HG03045 (cell line): ENCODE measurements around the gene KRTAP13-1.

Source experiments
- ATAC-seq: cut with Tn5 transposase; IDR thresholded peaks from one replicate; pipeline ENCODE4 v1.9.1; 2021; ENCODE audit warnings: mild to moderate bottlenecking, moderate library complexity; ENCODE audit not compliant: unreplicated experiment

The KRTAP13-1 gene, protein sequence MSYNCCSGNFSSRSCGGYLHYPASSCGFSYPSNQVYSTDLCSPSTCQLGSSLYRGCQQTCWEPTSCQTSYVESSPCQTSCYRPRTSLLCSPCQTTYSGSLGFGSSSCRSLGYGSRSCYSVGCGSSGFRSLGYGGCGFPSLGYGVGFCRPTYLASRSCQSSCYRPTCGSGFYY

DNA sequence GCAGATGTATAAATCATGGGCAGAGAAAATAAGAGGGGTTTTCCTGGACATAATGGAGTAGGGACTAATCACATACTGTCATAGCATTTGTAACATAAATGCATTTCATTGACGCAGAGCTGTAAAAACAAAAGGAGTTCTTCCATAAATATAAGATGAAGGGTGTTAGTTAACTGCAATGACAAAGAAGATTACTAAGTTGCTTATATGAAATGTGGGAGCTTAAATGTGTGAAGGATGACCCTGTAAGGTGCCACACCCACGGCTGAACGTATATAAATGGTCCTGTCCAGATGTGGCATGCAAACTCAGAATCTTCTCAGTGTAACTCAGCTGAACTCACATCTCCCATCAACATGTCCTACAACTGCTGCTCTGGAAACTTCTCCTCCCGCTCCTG is at the start of gene KRTAP13-1:
KRTAP13-1 (plus strand) TSS at position 301 of the 400 bp plus-strand sequence; CDS start at position 357, 56 bp downstream.
- ATAC-seq, result no peak

DNA sequence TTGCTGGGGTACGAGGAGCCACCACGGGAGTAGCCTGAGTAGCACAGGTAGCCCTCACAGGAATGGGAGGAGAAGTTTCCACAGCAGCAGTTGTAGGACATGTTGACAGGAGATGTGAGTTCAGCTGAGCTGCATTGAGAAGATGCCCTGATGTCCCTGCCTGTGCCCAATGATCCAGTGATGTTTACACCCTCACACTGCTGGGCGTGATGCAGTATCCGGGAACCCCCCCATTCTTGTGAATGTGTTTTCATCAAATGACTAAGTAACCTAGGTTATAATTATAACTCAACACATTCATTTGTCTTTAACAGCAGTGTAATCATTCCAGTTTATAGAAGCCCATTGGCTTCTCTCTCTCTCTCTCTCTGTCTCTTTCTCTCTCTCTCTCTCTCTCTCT is 47.3 kb upstream of the KRTAP13-1 start, which contains the start of gene KRTAP23-1:
KRTAP23-1 (minus strand) TSS at position 101 of the 400 bp plus-strand sequence; CDS start at position 101, 0 bp downstream.
- ATAC-seq, result no peak

DNA sequence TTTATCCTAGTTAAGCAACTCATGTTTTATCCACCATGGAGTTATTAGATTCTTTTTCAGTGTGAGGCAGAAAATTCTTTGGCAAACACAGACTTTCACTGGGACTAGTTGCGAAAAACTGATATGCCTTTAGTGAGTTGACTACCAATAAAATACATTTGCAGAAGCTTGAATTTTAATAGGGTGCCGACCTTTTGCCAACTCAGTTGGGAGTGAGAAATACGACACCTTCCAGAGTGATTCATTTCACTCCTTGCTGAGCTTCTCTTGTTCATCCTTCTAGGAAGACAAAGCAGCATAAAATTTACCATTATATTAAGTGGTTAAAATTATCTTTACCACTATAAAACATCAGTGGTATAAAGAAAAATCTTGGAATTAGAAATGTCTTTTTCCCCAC is 46.3 kb upstream of the KRTAP13-1 start:
- ATAC-seq, result no peak

DNA sequence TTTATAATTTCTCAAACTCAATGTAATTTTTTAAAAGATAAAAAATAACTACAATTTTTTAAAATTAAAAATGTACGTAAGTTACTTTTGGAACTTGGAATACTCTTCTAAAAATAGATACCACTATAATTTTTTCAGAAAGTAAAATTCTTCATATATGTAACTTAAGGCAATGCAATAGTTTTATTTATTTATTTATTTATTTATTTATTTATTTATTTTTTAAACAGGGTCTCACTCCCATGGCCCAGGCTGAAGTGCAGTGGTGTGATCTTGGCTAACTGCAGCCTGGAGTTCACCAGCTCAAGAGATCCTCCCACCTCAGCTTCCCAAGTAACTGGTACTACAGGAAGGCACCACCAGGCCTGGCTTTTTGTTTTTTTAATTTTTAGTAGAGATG is 44.3 kb upstream of the KRTAP13-1 start:
- no peak for ATAC-seq

DNA sequence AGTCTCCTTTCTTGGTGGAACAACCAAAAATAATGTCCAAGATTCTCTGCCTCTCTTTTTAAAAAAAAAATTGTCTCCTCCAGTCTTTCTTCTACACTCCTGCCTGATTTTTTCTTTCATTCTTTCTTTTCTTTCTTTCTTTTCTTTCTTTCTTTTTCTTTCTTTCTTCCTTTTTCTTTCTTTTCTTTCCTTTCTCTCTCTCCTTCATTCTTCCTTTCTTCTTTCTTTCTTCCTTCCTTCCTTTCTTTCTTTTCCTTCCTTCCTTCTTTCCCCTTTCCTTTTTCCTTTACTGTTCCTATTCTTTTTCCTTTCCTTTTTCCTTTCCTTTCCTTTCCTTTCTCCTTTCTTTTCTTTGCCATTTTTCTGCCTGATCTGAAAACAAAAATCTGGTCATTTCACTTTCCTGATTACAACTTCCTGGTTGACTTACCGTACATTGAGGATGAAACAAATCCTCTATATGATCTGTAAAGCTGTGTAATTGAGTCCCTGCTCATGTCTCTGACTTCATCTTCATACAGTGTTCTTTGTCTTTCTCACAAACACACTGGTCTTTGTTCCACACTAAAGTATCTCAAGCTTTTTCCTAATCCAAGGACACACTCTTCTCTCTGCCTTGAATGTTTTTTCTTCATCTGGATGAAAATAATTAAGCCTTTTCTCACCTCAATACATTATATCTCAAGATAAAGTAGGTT is 41.4 kb upstream of the KRTAP13-1 start:
- ATAC-seq, result no peak

- no peak for ATAC-seq
These were observed 39.9 kb upstream of the KRTAP13-1 start for GRCh38 chr21:30355906-30356305.

GRCh38 chr21:30372139-30372770 is 23.6 kb upstream of the KRTAP13-1 start, which contains the start of gene KRTAP13-2:
Gene KRTAP13-2 (minus strand): TSS chr21:30372271. CDS start chr21:30372213, 58 bp downstream.
- no peak for ATAC-seq

DNA sequence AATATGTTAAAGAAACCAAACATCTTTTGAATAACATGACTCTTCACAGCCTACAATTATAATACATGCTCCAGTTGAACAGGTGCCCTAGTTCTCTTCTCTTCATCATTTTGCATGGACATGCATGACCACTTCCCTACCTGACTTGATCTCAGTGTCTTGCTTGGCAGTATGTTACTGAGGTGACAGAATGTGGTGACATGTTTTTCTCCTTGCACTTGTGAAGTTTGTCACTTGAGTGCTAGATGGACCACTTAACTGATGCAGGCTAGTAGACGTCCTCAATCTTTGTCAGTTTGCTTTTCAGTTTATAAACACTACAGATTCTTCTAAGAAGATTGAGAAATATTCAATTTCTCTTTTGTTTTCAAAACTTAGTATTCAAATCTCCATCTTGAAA is 13.6 kb upstream of the KRTAP13-1 start:
- no peak for ATAC-seq

DNA sequence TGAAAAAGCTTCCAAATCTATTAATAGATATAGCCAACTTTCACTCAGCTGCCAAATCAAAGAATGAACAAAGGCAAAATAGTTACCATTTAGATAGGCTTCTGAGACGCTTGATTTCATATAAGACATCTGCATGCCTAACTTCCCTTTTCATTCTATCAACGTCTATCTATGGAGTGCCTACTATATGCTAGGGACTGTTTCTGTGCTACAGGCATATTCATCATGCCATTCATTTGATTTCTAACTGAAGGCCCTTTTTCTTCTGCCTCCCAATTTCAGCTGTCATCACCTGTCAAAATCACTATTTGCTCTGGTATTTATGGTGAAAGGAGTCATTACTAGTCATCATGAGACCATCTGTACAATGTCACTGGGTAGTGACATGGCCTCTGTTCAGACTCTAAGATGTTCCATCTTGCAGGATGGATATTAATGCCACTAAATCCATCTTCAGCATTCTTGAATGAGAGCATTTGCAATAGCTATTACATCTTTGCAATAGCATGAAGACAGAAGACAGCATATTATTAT is 4.3 kb upstream of the KRTAP13-1 start:
- no peak for ATAC-seq

- ATAC-seq, result no peak
These were observed 13.1 kb downstream of the KRTAP13-1 start for GRCh38 chr21:30408782-30409494.

DNA sequence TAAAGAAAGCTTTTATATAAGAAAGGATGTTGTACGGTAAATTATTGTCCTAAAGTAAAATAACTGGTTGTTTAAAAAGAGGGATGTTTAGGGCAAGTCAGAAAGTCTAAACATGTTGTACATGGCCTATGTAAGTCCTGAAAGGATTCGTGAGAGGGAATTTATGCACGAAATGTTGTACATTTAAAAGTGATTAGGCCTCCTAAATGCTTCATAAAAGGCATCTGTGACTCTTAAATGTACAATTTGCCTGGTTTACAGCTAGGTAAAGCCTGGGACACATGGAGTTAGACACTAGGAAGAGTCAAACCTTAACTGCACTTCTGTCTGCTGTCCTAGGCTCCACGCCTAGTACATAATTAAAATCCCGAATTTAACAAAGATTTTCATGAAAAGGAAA is 20.2 kb downstream of the KRTAP13-1 start:
- no peak for ATAC-seq

DNA sequence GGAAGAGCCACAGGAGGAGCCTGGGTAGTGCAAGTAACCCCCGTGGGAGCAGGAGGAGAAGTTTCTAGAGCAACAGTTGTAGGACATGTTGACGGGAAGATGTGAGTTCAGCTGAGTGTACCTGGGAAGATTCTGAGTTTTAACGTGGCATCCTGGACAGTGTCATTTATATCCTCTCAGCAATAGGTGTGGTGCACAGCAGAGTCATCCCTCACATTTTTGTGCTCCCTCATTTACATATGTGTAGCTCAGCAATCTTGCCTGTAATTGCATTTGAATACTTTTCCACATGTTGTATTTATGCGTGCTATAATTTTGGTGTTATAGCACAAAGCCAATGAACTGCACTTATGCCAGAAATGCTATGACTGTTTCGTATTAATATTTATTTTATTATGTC is 30.0 kb downstream of the KRTAP13-1 start, which contains the start of gene KRTAP13-3:
KRTAP13-3 (minus strand) TSS at position 101 of the 400 bp plus-strand sequence; CDS start at position 87, 14 bp downstream.
- ATAC-seq, result no peak

GRCh38 chr21:30426731-30427130 is 30.9 kb downstream of the KRTAP13-1 start:
- no peak for ATAC-seq

GRCh38 chr21:30430170-30430655 is 34.4 kb downstream of the KRTAP13-1 start, which contains the start of gene KRTAP13-4:
Gene KRTAP13-4 (plus strand): TSS chr21:30430220. CDS start chr21:30430276, 56 bp downstream.
- no peak for ATAC-seq

GRCh38 chr21:30434033-30434631 is 38.3 kb downstream of the KRTAP13-1 start:
- peak; percentile 67 for ATAC-seq

- ATAC-seq, result no peak
These were observed 41.3 kb downstream of the KRTAP13-1 start for GRCh38 chr21:30437010-30437565.

DNA sequence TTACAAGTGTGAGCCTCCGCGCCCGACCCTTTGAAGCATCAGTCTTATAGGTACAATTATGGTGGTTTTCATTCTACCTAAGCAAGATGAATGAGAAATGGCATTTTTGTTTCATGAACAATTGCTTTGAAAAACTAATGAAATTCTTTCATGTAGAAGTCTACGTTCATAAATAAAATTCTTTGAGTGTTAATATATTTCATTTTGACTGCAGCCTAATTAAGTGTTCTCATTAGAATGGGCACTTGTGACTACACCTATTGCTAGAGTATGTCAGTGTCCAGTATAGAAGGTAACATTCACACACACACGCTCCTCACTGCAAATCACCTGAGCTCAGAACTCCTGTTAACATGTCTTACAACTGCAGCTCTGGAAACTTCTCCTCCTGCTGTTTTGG is 44.1 kb downstream of the KRTAP13-1 start, which contains the start of gene KRTAP15-1:
KRTAP15-1 (plus strand) TSS at position 301 of the 400 bp plus-strand sequence; CDS start at position 354, 53 bp downstream.
- ATAC-seq, result no peak

DNA sequence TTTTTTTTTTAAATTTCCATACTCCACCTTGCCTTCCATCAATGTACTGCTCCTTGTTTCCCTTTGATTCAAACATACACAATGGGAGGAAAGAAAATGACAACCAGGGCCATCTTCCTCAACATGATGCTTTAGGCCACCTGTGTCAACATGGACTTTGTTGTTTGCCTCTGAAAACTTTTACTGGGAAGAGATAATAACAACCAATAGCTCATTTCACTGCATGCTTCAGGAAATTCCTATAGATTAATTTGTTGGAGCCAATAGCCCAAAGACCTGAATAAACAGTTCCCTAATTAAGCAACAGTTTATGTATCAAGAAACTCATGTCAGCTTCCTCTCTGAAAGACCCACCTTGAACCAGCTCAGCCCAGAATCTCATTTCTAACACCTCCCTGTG is 47.4 kb downstream of the KRTAP13-1 start:
- no peak for ATAC-seq

GRCh38 chr21:30444204-30444603 is 48.4 kb downstream of the KRTAP13-1 start:
- ATAC-seq, result no peak
